H1 (cell line): Measurements from ENCODE around the gene TRIM68. TPM values are rescaled to one million over a fixed set of nuclear protein-coding genes. Genes with fewer than 3 reads are reported as not detected.

ENCODE experiments used
- CTCF ChIA-PET: fragments of 300-600 bp; sonication (Branson Sonifier 250); formaldehyde crosslinking; loops from one replicate; lab custom pipeline; 2021; ENCODE audit not compliant: partially characterized antibody; lab: Charles Lee
- POLR2A ChIA-PET: fragments of 300-600 bp; sonication (Branson Sonifier 250); formaldehyde crosslinking; loops from one replicate; lab custom pipeline; 2021; ENCODE audit warnings: inconsistent platforms; ENCODE audit not compliant: partially characterized antibody; lab: Charles Lee
- DNase-seq, 2 experiments: peaks; one replicate each; pipeline versions ENCODE4 v3.0.0 to v3.0.0-alpha.2; 2010 to 2022; ENCODE audit warnings: low spot score in 2 of 2, low read depth in 1 of 2, mixed read lengths in 1 of 2
- FAIRE-seq: peaks from 2 replicates; lab custom pipeline; 2011; peaks lifted over from hg19 to GRCh38; lab: Jason Lieb, UNC
- H2AFZ ChIP-seq: 2 replicates; pipeline ENCODE4 v1.8.1; 2012; ENCODE audit warnings: low read length, inconsistent platforms
- H2AK5ac ChIP-seq: 2 replicates; pipeline ENCODE4 v1.6.1; 2013; ENCODE audit warnings: low read depth, low read length
- H2BK120ac ChIP-seq: replicated peaks from 2 replicates; pipeline ENCODE3; 2013; ENCODE audit warnings: low read depth, low read length, inconsistent platforms
- H2BK12ac ChIP-seq: 2 replicates; pipeline ENCODE4 v1.6.1; 2013; ENCODE audit warnings: low read depth, low read length
- H2BK15ac ChIP-seq: 2 replicates; pipeline ENCODE4 v1.6.1; 2013; ENCODE audit warnings: low read length
- H2BK20ac ChIP-seq: 2 replicates; pipeline ENCODE4 v1.6.1; 2013; ENCODE audit warnings: low read length
- H2BK5ac ChIP-seq: 2 replicates; pipeline ENCODE4 v1.6.1; 2013; ENCODE audit warnings: low read depth, low read length
- H3K14ac ChIP-seq: 2 replicates; pipeline ENCODE4 v1.6.1; 2013; ENCODE audit warnings: inconsistent platforms; ENCODE audit not compliant: insufficient read length
- H3K18ac ChIP-seq: 2 replicates; pipeline ENCODE4 v1.6.1; 2013; ENCODE audit warnings: low read length; ENCODE audit errors: extremely low read depth
- H3K23ac ChIP-seq: 2 replicates; pipeline ENCODE4 v1.6.1; 2013; ENCODE audit warnings: inconsistent platforms; ENCODE audit not compliant: insufficient read length
- H3K23me2 ChIP-seq: 2 replicates; pipeline ENCODE4 v1.6.1; 2013; ENCODE audit warnings: low read depth, low read length
- H3K27ac ChIP-seq: 2 replicates; pipeline ENCODE4 v1.6.1; 2011; ENCODE audit warnings: low read depth, low read length, inconsistent platforms
- H3K27me3 ChIP-seq, 4 experiments: replicated peaks in 1 of 4; 1 replicate in 1 of 4; 2 replicates in 3 of 4; pipeline versions ENCODE4 v1.6.1 to v1.8.1; 2011 to 2013; ENCODE audit warnings: low read length in 3 of 4, mild to moderate bottlenecking in 3 of 4, inconsistent platforms in 2 of 4, mixed read lengths in 2 of 4, moderate library complexity in 1 of 4; ENCODE audit not compliant: control insufficient read depth in 3 of 4, insufficient read depth in 3 of 4; ENCODE audit errors: extremely low read depth in 1 of 4
- H3K36me3 ChIP-seq, 4 experiments: 2 replicates each; pipeline versions ENCODE4 v1.6.1 to v1.8.1; 2011 to 2013; ENCODE audit warnings: mild to moderate bottlenecking in 4 of 4, low read length in 3 of 4, moderate library complexity in 2 of 4, control low read depth in 1 of 4, inconsistent platforms in 1 of 4; ENCODE audit not compliant: insufficient read depth in 4 of 4, control insufficient read depth in 2 of 4
- H3K4ac ChIP-seq: replicated peaks from 2 replicates; pipeline ENCODE3; 2013; ENCODE audit warnings: low read length, low read depth, mixed read lengths, inconsistent platforms; ENCODE audit not compliant: insufficient read length
- H3K4me1 ChIP-seq, 4 experiments: replicated peaks in 1 of 4; 1 replicate in 1 of 4; 2 replicates in 3 of 4; pipeline versions ENCODE4 v1.6.1 to v1.8.1; 2011 to 2013; ENCODE audit warnings: low read length in 3 of 4, inconsistent platforms in 2 of 4, mixed read lengths in 1 of 4; ENCODE audit not compliant: insufficient read depth in 4 of 4, control insufficient read depth in 3 of 4
- H3K4me2 ChIP-seq, 2 experiments: 2 replicates each; pipeline versions ENCODE4 v1.6.1 to v1.8.1; 2011 to 2013; ENCODE audit warnings: low read depth in 2 of 2, low read length in 2 of 2, control low read depth in 1 of 2, inconsistent platforms in 1 of 2, mild to moderate bottlenecking in 1 of 2; ENCODE audit not compliant: insufficient read depth in 1 of 2
- H3K4me3 ChIP-seq, 4 experiments: fragments of 200-600, 300-600 bp in 1 of 4; sonication (generic), shearing (Covaris generic), sonication (Bioruptor Twin) in 1 of 4; 2 replicates each; pipeline versions ENCODE4 v1.5.1 to v1.8.1; 2011 to 2016; ENCODE audit warnings: low read length in 4 of 4, low read depth in 3 of 4, control low read depth in 2 of 4, inconsistent platforms in 2 of 4, mild to moderate bottlenecking in 2 of 4, mixed read lengths in 1 of 4, moderate library complexity in 1 of 4; ENCODE audit not compliant: insufficient read depth in 2 of 4; ENCODE audit errors: extremely low read depth in 1 of 4
- H3K56ac ChIP-seq: replicated peaks from 2 replicates; pipeline ENCODE3; 2013; ENCODE audit warnings: low read depth, mild to moderate bottlenecking, mixed read lengths, low read length, inconsistent platforms; ENCODE audit not compliant: insufficient read length
- H3K79me1 ChIP-seq: 2 replicates; pipeline ENCODE4 v1.6.1; 2013; ENCODE audit warnings: low read depth, low read length, control low read depth
- H3K79me2 ChIP-seq, 2 experiments: 2 replicates each; pipeline versions ENCODE4 v1.6.1 to v1.8.1; 2012 to 2013; ENCODE audit warnings: low read length in 2 of 2, mild to moderate bottlenecking in 2 of 2, inconsistent platforms in 1 of 2; ENCODE audit not compliant: insufficient read depth in 2 of 2, control insufficient read depth in 1 of 2
- H3K9ac ChIP-seq, 4 experiments: replicated peaks in 1 of 4; 1 replicate in 1 of 4; 2 replicates in 3 of 4; pipeline versions ENCODE4 v1.6.1 to v1.8.1; 2011 to 2013; ENCODE audit warnings: low read depth in 3 of 4, low read length in 3 of 4, control low read depth in 2 of 4, mild to moderate bottlenecking in 2 of 4, moderate library complexity in 2 of 4, inconsistent platforms in 1 of 4; ENCODE audit errors: extremely low read depth in 1 of 4
- H3K9me3 ChIP-seq, 2 experiments: 2 replicates each; pipeline versions ENCODE4 v1.6.1 to v1.8.1; 2012 to 2013; ENCODE audit warnings: mild to moderate bottlenecking in 2 of 2, moderate library complexity in 2 of 2, control low read depth in 1 of 2, inconsistent platforms in 1 of 2, low read depth in 1 of 2, low read length in 1 of 2, mixed read lengths in 1 of 2; ENCODE audit not compliant: insufficient read depth in 2 of 2
- H4K20me1 ChIP-seq, 2 experiments: replicated peaks in 1 of 2; 2 replicates each; pipeline versions ENCODE3 to v1.8.1; 2011 to 2013; ENCODE audit warnings: inconsistent platforms in 2 of 2, low read length in 2 of 2, mild to moderate bottlenecking in 1 of 2; ENCODE audit not compliant: insufficient read depth in 2 of 2, control insufficient read depth in 1 of 2
- H4K5ac ChIP-seq: 2 replicates; pipeline ENCODE4 v1.6.1; 2013; ENCODE audit warnings: low read length, low read depth, mixed read lengths, inconsistent platforms; ENCODE audit not compliant: insufficient read length
- H4K8ac ChIP-seq: 2 replicates; pipeline ENCODE4 v1.8.0; 2013; ENCODE audit warnings: mild to moderate bottlenecking, moderate library complexity, low read length, inconsistent platforms; ENCODE audit not compliant: insufficient read depth; ENCODE audit errors: extremely low read depth
- H4K91ac ChIP-seq: replicated peaks from 2 replicates; pipeline ENCODE3; 2013; ENCODE audit warnings: low read length, mixed read lengths, inconsistent platforms; ENCODE audit not compliant: insufficient read length
- ASH2L ChIP-seq: fragments of 200-600, 300-600 bp; sonication (generic); IDR thresholded peaks from one replicate; pipeline ENCODE4 v1.7.1; 2017; ENCODE audit warnings: low read length
- BACH1 ChIP-seq: IDR thresholded peaks from 2 replicates; pipeline ENCODE4 v1.6.1; 2012; ENCODE audit warnings: low read length, improper control_type of control experiment
- CBX8 ChIP-seq: fragments of 300-800, 300-1000 bp; sonication (generic); IDR thresholded peaks from 2 replicates; pipeline ENCODE4 v1.7.1; 2016; ENCODE audit warnings: low read depth, low read length, borderline replicate concordance
- CREB1 ChIP-seq: IDR thresholded peaks from 2 replicates; pipeline ENCODE4 v1.6.1; 2012; ENCODE audit warnings: inconsistent platforms
- EZH2 ChIP-seq: fragments of 200-600 bp; sonication (generic); IDR thresholded peaks from 2 replicates; pipeline ENCODE4 v1.7.1; 2012; ENCODE audit warnings: low read depth, mild to moderate bottlenecking, moderate library complexity, low read length, inconsistent platforms; ENCODE audit not compliant: severe bottlenecking
- MAFK ChIP-seq: IDR thresholded peaks from 2 replicates; pipeline ENCODE4 v1.6.1; 2012; ENCODE audit warnings: low read depth, mild to moderate bottlenecking, improper control_type of control experiment, low read length
- SIRT6 ChIP-seq: IDR thresholded peaks from one replicate; pipeline ENCODE4 v1.7.1; 2012; ENCODE audit warnings: low read length, inconsistent platforms
- SUZ12 ChIP-seq: fragments of 200-600 bp; sonication (generic); IDR thresholded peaks from 2 replicates; pipeline ENCODE4 v1.6.1; 2012; ENCODE audit warnings: mild to moderate bottlenecking, inconsistent platforms, low read length, moderate library complexity, mixed read lengths
- TAF1 ChIP-seq: IDR thresholded peaks from 2 replicates; pipeline ENCODE4 v1.6.1; 2011; ENCODE audit warnings: mild to moderate bottlenecking, low read depth, low read length
- WGBS, 2 experiments: shearing (Covaris generic) in 1 of 2; methylation state at CpG; one replicate each; pipeline versions ENCODE4 v1.1.6 to v1.1.7; 2013 to 2015; ENCODE audit warnings: low lambda C conversion rate in 2 of 2, mixed read lengths in 2 of 2, inconsistent platforms in 1 of 2, low coverage in 1 of 2, missing lambda C conversion rate in 1 of 2; ENCODE audit not compliant: insufficient replicate concordance in 2 of 2, insufficient coverage in 1 of 2, insufficient read length in 1 of 2; ENCODE audit errors: extremely low coverage in 1 of 2, missing lambda C conversion rate in 1 of 2; 5-methylcytosine and 5-hydroxymethylcytosine counted together
- polyA plus RNA-seq, 7 experiments: library from polyadenylated mRNA; depleted of rRNA in 3 of 7; stranded (reverse) in 5 of 7; unstranded in 2 of 7; fragments of >200 nt in 5 of 7; fragments of 200-250 nt in 2 of 7; gene quantifications; 1 replicate in 5 of 7; 2 replicates in 1 of 7; 4 replicates in 1 of 7; pipeline versions ENCODE4 v1.2.1 to v1.2.3, GENCODE V29; 2011 to 2013; ENCODE audit warnings: missing spikeins in 2 of 7, mixed read lengths in 2 of 7
- total RNA-seq: library from RNA; stranded (reverse); fragmentation: NEBNext Ultra II Directional; extraction: Animal tissue kit (Norgen Biotek cat#: 25700); gene quantifications from 2 replicates; pipeline ENCODE4 v1.2.1, GENCODE V29; 2021
- TF ChIP-seq, protein P1 (sequence below), 3 experiments: IDR thresholded peaks; 1 replicate in 2 of 3; 2 replicates in 1 of 3; pipeline versions ENCODE4 v1.5.1 to v1.6.1; 2011; ENCODE audit warnings: low read length in 3 of 3, mild to moderate bottlenecking in 3 of 3, inconsistent platforms in 2 of 3, low read depth in 1 of 3, moderate library complexity in 1 of 3; ENCODE audit not compliant: insufficient read depth in 1 of 3; ENCODE audit errors: control extremely low read depth in 1 of 3
- TF ChIP-seq, protein P2 (sequence below): IDR thresholded peaks from 2 replicates; pipeline ENCODE4 v1.6.1; 2012; ENCODE audit warnings: low read length, inconsistent platforms

TRIM68 gene
- total and polyA plus RNA-seq, 2 of the 8 experiments (the other 6 are each of a cell fraction or from before 2014, with no cell fraction given), result 3.4 to 5.7 TPM

DNA sequence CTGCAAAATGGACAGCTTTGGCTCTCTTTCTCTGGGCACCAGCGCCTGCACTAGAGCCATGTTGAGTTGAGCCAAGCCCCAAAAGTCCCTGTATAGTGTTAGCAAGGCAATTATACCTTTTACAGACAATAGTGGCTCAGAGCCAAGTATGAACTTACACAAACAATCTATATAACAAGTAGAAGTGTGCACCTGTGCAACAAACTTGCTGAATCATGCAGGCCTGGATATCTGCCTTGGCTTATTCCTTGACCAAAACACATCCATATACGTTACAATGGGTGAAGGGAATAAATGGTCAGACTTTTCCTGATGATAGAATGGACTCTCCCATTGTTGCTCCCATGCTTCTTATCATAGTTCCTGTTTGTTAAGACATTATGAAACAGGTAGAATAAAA lies 30.3 kb downstream of the TRIM68 start:
- H3K56ac ChIP-seq, result no peak overlapping the region
- H3K4me1 ChIP-seq, result no peaks in the 10 kb centered on the region; a peak in 1 of 7 replicates
- no peak overlapping the region for H3K4me2 ChIP-seq
- WGBS, 2 experiments, result 95% methylated on average over 2 of the region's 2 CpGs; no CpG with 5 or more reads in 1 of the 2 experiments
- no peak overlapping the region for H3K23ac ChIP-seq
- no peak overlapping the region for H3K9ac ChIP-seq
- no peak overlapping the region for H2BK20ac ChIP-seq
- H2AK5ac ChIP-seq, result no peak overlapping the region
- no peak overlapping the region for H3K14ac ChIP-seq
- no peak overlapping the region for H2BK5ac ChIP-seq
- H3K27me3 ChIP-seq, result no peaks in the 10 kb centered on the region
- no peak overlapping the region for H4K5ac ChIP-seq
- H2BK15ac ChIP-seq, result no peak overlapping the region
- H3K23me2 ChIP-seq, result no peaks in the 10 kb centered on the region
- H3K18ac ChIP-seq, result no peak overlapping the region
- H3K4me3 ChIP-seq, result no peak overlapping the region
- no peak overlapping the region for H2BK120ac ChIP-seq
- no peak overlapping the region for H2AFZ ChIP-seq
- H3K79me2 ChIP-seq, result no peaks in the 10 kb centered on the region
- no peak overlapping the region for H3K4ac ChIP-seq
- TF ChIP-seq CREB1, result no peak
- TF ChIP-seq SIRT6, result no peak
- no peak for TF ChIP-seq EZH2
- no peak for TF ChIP-seq CBX8
- TF ChIP-seq MAFK, result no peak
- TF ChIP-seq ASH2L, result no peak
- TF ChIP-seq, protein P1, sequence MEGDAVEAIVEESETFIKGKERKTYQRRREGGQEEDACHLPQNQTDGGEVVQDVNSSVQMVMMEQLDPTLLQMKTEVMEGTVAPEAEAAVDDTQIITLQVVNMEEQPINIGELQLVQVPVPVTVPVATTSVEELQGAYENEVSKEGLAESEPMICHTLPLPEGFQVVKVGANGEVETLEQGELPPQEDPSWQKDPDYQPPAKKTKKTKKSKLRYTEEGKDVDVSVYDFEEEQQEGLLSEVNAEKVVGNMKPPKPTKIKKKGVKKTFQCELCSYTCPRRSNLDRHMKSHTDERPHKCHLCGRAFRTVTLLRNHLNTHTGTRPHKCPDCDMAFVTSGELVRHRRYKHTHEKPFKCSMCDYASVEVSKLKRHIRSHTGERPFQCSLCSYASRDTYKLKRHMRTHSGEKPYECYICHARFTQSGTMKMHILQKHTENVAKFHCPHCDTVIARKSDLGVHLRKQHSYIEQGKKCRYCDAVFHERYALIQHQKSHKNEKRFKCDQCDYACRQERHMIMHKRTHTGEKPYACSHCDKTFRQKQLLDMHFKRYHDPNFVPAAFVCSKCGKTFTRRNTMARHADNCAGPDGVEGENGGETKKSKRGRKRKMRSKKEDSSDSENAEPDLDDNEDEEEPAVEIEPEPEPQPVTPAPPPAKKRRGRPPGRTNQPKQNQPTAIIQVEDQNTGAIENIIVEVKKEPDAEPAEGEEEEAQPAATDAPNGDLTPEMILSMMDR (IDR thresholded peaks at IDR 0.05; ENCODE audit: control extremely low read depth in 1 of 3, insufficient read depth in 1 of 3, low read depth in 1 of 3, low read length in 3 of 3), result no peak
- no peak for TF ChIP-seq SUZ12
- TF ChIP-seq, protein P2, sequence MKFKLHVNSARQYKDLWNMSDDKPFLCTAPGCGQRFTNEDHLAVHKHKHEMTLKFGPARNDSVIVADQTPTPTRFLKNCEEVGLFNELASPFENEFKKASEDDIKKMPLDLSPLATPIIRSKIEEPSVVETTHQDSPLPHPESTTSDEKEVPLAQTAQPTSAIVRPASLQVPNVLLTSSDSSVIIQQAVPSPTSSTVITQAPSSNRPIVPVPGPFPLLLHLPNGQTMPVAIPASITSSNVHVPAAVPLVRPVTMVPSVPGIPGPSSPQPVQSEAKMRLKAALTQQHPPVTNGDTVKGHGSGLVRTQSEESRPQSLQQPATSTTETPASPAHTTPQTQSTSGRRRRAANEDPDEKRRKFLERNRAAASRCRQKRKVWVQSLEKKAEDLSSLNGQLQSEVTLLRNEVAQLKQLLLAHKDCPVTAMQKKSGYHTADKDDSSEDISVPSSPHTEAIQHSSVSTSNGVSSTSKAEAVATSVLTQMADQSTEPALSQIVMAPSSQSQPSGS, result no peak
- no peak for TF ChIP-seq TAF1
- no peak for TF ChIP-seq BACH1
- CTCF ChIA-PET, result interaction anchor here (0.8 to 5.3 kb wide), 3 partner anchors 8 to 248 kb away, joined by 3 to 20 read pairs (median 3); no protein-coding TSS in a partner anchor
- FAIRE-seq, result no peak
- no peak overlapping the region for H4K8ac ChIP-seq
- H3K27ac ChIP-seq, result no peak overlapping the region
- no peaks in the 10 kb centered on the region for H3K79me1 ChIP-seq
- DNase-seq, result no peak
- no peak overlapping the region for H4K91ac ChIP-seq
- POLR2A ChIA-PET, result no interaction called here
- H3K36me3 ChIP-seq, result no peaks in the 10 kb centered on the region
- no peak overlapping the region for H2BK12ac ChIP-seq
- H4K20me1 ChIP-seq, result no peaks in the 10 kb centered on the region
- H3K9me3 ChIP-seq, result no peaks in the 10 kb centered on the region
